ENCODE data around the gene SAP30BP.
A peak's percentile ranks its signal among the peaks of the same experiment; 100 is the strongest.

DNA sequence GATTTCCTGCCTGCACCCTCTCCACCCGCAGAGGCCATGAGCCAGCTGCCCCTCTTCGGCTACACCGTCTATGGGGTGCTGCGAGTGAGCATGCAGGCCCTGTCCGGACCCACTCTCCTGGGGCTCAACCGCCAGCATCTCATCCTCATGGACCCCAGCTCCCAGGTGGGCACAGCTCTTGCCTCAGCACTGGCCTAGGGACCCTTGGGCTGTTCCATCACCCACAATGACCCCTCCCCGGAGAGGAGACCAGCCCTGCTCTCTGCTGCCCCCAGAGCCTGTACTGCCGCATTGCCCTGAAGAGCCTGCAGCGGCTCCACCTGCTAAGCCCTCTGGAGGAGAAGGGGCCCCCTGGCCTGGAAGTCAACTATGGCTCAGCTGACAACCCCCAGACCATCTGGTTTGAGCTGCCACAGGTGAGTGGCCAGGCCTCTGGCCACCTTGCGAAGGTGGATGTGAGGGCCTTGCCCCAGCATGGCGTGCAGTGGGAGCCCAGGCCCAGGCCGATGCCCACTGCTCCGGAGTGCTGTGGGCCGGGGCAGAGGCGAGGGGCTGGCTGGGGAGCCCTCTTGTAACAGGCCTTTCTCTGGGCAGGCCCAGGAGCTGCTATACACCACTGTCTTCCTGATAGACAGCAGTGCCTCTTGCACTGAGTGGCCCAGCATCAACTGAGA is 41.2 kb upstream of the SAP30BP start:
- TF ChIP-seq POLR2A (IDR thresholded peaks at IDR 0.05): no peak
- TF ChIP-seq, protein P1, sequence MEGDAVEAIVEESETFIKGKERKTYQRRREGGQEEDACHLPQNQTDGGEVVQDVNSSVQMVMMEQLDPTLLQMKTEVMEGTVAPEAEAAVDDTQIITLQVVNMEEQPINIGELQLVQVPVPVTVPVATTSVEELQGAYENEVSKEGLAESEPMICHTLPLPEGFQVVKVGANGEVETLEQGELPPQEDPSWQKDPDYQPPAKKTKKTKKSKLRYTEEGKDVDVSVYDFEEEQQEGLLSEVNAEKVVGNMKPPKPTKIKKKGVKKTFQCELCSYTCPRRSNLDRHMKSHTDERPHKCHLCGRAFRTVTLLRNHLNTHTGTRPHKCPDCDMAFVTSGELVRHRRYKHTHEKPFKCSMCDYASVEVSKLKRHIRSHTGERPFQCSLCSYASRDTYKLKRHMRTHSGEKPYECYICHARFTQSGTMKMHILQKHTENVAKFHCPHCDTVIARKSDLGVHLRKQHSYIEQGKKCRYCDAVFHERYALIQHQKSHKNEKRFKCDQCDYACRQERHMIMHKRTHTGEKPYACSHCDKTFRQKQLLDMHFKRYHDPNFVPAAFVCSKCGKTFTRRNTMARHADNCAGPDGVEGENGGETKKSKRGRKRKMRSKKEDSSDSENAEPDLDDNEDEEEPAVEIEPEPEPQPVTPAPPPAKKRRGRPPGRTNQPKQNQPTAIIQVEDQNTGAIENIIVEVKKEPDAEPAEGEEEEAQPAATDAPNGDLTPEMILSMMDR (IDR thresholded peaks at IDR 0.05): peak in 1 of 2 donors; percentile 59

Measured in suprapubic skin (tissue), 3 donors.